ENCODE data around the gene PRCP.
A peak's percentile ranks its signal among the peaks of the same experiment; 100 is the strongest.

PRCP gene

DNA sequence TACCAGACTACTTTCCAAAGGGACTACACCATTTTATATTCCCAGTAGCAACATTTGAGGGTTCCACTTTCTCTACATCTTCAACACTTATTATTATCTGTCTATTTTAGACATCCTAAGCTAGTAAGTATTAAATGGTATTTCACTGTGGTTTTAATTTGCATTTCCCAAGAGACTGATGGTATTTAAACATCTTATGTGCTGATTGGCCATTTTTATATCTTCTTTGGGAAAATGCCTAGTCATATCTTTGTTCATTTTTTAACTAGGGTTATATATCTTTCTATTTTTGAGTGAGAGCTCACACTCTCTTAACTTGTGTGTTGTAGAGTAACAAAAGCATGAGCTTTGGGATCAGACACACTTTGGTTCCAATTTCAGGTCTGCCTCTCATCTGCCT is 73.7 kb downstream of the PRCP start:
- no peak for DNase-seq

GRCh38 chr11:82823647-82824619 is 76.3 kb downstream of the PRCP start:
- DNase-seq = no peak

- DNase-seq = peak; percentile 42
Measured at GRCh38 chr11:82818409-82819043, 81.7 kb downstream of the PRCP start.

- no peak for DNase-seq
Measured at GRCh38 chr11:82815406-82815805, 84.8 kb downstream of the PRCP start.

DNA sequence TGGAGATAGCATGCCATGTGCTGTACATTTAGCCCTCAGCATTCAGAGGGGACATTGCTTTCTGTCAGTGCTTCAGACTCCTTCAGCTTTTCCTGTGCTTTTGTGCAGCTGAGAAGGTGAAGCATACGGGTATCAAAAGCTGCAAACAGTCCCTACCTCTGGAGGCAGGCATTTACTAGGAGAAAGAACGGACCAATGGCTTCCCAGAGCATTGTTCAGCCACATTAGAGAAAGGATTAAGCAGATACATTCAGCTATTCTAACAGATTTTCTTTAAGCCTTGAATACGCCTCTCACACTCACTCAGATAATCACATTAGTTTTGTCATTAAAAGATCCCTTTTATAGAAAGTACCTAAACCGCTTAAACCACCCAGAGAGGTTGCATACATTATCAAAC is 85.9 kb downstream of the PRCP start:
- peak; percentile 89 for DNase-seq

DNA sequence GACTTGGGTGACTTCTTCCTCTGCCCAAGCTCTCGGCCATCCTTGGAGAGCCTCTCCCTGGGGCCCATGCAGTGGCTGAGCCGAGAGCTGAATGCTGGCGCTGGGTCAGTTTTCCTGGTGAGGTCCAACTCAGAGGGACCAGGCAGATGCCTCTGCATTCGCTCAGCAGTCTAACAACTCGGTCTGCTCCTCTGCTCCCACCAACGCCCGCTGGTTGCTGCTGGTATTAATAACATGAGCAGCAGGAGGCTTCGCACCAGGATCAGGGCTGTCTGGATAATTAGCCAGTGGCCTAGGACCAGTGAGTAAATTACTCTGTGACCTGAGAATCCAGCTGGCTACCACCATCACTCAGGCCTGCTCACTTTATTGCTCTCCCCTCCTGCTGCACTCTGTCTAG is 88.9 kb downstream of the PRCP start:
- DNase-seq = peak; percentile 53

DNA sequence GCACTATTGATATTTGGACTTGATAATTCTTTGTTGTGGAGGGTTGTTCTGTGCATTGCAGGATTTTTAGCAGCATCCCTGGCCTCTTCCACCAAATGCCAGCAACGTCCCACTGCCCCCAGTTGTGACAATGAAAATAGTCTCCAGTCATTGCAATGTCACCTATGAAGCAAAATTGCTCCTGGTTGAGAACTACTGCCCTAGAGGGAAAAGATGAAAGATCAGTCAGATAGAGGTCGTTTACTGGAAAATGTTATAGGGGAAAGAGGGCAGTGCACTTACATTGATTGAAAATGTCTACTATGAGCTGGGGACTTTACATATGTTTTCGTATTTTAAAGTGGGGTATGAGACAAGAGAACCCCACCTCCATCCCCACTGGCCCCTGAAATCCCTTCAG is 89.5 kb downstream of the PRCP start:
- DNase-seq = no peak

- DNase-seq = no peak
Measured at GRCh38 chr11:82810326-82810725, 89.9 kb downstream of the PRCP start.

- no peak for DNase-seq
Measured at GRCh38 chr11:82807646-82808045, 92.6 kb downstream of the PRCP start.

DNA sequence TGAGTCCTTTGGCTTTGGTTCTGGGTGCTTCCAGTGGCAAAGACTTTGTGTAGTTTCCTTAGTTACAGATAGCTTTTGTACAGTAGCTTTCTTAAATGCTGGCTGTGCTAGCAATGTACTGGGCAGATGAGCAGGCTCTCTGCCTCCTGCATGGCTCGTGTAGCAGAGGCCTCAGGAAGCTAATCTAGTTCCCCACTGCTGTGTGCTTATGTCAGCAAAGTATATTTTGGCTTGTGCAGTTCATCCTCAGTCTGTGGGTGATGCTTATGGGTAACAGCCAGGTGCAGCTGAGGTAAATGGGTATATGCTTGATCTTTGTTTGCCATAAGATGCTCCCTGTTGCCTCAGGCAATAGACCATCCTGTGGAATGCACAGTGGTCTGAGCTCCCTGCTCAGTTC is 97.5 kb downstream of the PRCP start:
- DNase-seq = no peak

DNA sequence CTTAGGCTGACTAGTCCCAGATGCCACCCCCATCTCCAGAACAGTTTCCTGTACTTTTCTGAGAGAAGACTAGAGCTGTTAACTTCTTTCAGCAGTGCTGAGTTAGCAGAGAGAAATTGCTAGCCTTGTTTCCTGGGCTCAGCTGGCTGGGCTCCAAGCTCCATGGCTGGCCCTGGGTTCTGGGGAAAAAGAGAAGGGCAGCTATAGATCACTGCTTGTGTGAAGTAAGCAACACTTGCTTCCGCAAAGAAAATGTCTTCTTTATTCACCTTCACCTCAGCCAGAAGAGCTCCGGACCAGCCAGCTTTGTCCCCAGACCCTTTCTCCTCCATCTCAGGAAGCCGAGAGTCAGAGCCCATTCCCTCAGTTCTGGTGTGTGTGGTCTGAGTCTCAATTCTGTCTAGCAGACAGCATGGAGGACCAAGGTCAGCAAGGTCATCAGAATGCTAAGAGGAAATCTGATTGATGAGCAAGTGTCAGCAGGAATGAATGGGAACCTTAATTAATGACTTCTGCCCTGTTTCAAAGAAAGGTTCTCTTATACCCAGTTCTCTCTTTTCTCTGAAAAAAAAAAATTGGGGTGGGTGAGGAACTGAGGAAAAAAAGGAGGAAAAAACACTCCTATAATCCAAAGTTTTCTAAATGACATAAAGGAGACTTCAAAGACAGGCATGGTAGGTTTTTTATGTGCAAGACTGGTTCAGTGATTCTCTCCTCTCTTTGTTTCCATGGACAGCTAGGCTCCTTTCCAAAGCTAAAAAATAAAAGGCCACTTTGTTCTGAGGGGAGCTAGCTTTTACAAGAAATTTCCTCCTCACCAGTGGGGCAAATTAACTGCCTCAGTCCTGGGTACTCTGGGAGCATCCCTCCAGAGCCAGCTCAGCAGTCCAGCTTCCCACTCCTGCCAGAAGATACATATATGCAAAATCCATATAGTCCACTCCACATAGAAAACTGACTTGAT is 103.0 kb downstream of the PRCP start:
- no peak for DNase-seq

DNA sequence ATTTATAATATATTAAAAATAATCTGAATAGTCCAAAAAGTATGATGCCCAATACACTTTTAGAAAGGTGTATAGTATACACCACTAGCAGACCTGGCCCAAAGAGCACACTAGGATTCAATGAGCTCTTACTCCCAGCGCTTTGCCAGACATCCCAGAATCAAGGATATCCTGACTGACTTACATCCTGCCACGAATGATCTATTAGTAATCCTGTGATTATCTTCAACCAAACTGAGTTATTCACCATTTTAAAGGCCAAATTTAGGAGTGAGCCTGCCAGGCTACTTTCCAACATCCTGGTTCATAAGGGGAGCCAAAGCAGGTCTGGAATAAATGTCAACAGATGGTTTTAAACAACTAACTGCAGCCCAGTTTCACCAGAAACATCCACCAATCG is 105.7 kb downstream of the PRCP start:
- no peak for DNase-seq

DNA sequence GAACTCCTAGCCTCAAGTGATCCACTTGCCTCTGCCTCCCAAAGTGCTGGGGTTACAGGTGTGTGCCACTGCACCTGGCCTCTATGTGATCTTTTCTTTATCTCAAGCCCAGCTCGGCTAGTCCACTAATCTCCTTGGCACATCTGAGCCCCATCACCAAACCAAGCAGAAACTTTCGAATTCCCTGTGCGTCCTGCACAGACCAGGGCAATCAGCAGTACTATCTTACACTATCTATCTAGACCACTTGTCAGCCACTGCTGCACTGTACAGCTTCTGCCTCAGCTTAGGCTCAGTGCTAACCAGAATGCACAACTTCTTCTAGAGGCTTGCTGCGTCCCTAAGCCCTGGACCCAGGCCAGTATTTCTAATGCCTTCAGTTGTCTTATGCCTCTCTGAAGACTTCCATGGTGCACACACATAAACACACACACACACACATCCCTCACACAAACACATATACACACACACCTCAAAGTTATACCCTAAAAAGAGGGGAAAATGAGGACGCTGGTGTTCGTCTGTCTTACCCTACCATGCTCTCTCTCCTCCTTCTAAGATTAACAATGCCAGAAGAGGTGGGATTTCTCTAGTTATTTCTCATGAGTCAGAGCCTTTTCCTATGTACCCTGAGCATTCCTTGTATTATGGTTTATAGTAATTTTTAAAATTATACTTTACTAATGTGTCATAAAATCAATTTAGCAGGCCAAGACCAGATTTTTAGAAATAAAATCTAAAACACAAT is 107.2 kb downstream of the PRCP start:
- DNase-seq = no peak

- no peak for DNase-seq
Measured at GRCh38 chr11:82792319-82792718, 107.9 kb downstream of the PRCP start.

DNA sequence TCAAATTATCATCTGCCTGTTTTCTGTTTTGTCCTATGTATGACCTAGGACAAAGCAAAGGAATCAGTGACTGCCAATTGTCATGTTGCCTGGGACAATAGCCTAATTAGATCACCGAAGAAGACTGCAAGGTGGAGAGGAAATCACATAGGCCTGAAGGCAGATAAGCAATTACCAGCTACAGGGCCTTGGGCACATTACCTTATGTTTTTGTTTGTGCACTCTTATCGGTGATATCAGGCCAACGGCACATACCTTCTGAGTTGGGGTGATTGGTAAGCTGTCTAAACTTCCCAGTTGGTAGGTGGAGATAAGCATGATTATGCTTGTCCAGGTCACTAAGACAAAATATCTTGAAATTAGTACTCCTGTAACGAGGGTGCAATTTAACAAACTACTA is 108.5 kb downstream of the PRCP start:
- no peak for DNase-seq

DNA sequence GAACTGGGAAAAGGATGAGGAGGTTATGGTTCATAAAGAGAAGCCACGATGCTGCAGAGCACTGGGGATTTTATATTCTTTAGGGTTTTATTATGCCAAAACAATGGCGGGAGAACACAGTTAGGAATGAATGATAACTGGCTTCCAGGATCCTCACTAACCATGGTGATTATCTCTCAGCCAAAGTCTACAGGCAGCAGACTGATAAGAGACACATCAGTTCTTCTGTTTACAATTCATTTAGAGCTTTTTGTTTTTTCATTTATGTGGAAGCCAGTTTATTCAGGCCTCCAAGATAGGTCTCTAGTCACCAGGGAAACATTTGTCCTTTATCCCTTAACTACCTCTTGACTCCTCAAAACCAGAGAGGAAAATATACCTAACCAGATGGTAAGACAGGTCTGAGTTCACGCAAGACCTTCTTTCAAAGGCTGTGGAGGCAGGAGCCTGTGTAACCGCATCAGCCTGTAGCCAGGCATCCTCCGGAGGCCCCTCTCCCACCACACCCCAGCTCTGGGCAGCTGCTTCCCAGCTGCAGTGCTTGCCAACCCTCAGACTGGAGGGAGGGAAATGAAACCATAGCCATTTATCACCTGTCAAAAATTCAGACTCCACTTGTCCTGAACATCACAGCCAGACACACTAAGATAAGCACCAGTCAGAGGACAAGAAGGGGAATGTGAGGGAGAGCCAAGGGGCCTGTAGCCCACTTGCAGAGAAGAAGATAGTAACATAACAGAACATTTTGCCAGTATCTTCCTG is 109.3 kb downstream of the PRCP start:
- DNase-seq = no peak

DNA sequence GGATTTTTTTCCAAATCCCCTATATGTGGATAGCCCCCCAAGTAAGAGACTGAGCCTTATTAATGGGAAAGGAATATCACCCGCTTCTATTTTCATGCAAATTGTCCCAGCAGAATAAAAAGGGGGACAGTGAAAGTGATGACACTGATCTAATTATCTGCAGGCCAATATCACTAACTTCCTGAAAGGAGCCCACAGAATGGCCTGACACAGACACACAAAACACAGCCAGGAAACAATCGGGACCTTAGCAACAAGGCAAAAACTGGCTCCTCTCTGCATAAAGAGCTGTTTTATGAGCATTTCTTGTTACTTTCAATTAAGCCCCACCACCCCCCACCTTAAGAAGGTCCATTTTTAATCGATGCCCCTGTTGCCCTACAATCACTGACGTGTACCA is 112.2 kb downstream of the PRCP start:
- DNase-seq = no peak

DNA sequence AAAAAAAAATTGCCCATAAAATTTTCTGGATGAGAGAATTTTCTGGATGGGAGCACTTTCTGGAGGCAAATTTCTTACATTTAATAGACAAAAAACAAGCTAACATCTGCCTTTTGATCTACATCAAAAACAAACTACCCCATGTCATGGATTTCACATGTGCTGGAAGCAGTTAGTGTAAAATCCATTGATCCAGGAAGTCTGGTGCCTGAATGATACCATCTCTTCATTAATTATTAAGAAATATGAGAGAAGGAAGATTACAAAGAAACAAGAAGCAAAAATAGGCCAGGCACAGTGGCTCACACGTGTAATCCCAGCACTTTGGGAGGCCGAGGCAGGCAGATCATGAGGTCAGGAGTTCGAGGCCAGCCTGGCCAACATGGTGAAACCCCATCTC is 113.4 kb downstream of the PRCP start:
- no peak for DNase-seq

- DNase-seq = no peak
Measured at GRCh38 chr11:82786001-82786400, 114.2 kb downstream of the PRCP start.

GRCh38 chr11:82782825-82783374 is 117.3 kb downstream of the PRCP start:
- no peak for DNase-seq

- no peak for DNase-seq
Measured at GRCh38 chr11:82778776-82779175, 121.5 kb downstream of the PRCP start.

All from NCI-H82 (cell line).